Femur (tissue), 1 donor: ENCODE measurements around the gene CMTM4.
"Not testable (repeated sequence)": the region's sequence is repeated elsewhere in the genome, so short reads cannot be mapped to it uniquely, and the experiment has no call there.

Source experiments
- DNase-seq: peaks from one replicate; pipeline ENCODE4 v3.0.0-alpha.2; 2017

The CMTM4 gene

GRCh38 chr16:66611911-66612310 is 84.6 kb downstream of the CMTM4 start:
- not testable (repeated sequence) for DNase-seq

GRCh38 chr16:66610111-66610820 is 86.3 kb downstream of the CMTM4 start:
- DNase-seq, result no peak

- DNase-seq, result no peak
Observed at GRCh38 chr16:66609139-66609510, 87.4 kb downstream of the CMTM4 start.

- peak; percentile 91 for DNase-seq
Observed at GRCh38 chr16:66608241-66609138, 88.1 kb downstream of the CMTM4 start.

- DNase-seq, result no peak
Observed at GRCh38 chr16:66605979-66606751, 90.4 kb downstream of the CMTM4 start.

- peak; percentile 73 for DNase-seq
Observed at GRCh38 chr16:66605177-66605978, 91.2 kb downstream of the CMTM4 start.

- peak; percentile 87 for DNase-seq
Observed at GRCh38 chr16:66604376-66605176, 92.0 kb downstream of the CMTM4 start, which contains the start of gene CMTM3. TSS of gene CMTM3 (plus strand) at chr16:66604704. CDS start at chr16:66604806, 102 bp downstream.

- DNase-seq, result no peak
Observed at GRCh38 chr16:66603537-66604375, 92.8 kb downstream of the CMTM4 start.

GRCh38 chr16:66601471-66601870 is 95.1 kb downstream of the CMTM4 start:
- no peak for DNase-seq

- DNase-seq, result no peak
Observed at GRCh38 chr16:66600477-66600876, 96.1 kb downstream of the CMTM4 start.

GRCh38 chr16:66599726-66600125 is 96.8 kb downstream of the CMTM4 start:
- no peak for DNase-seq

GRCh38 chr16:66598111-66598510 is 98.4 kb downstream of the CMTM4 start:
- no peak for DNase-seq

- no peak for DNase-seq
Observed at GRCh38 chr16:66596986-66597848, 99.3 kb downstream of the CMTM4 start.

GRCh38 chr16:66596559-66596958 is 100.0 kb downstream of the CMTM4 start:
- DNase-seq, result not testable (repeated sequence)

- DNase-seq, result no peak
Observed at GRCh38 chr16:66594739-66595138, 101.8 kb downstream of the CMTM4 start.

GRCh38 chr16:66592814-66593213 is 103.7 kb downstream of the CMTM4 start:
- no peak for DNase-seq

GRCh38 chr16:66592241-66592640 is 104.3 kb downstream of the CMTM4 start:
- DNase-seq, result no peak

- DNase-seq, result peak; percentile 4
Observed at GRCh38 chr16:66591018-66591417, 105.5 kb downstream of the CMTM4 start.

- no peak for DNase-seq
Observed at GRCh38 chr16:66590322-66590721, 106.2 kb downstream of the CMTM4 start.
